Endothelial cell of umbilical vein (primary cell): ENCODE data around the gene XXYLT1. TPM values are rescaled to one million over a fixed set of nuclear protein-coding genes. Genes with fewer than 3 reads are reported as not detected.

ENCODE experiments used
- BruUV-seq: library from RNA; stranded (reverse); fragments of 400-500 nt; replicated peaks from 2 replicates; lab custom pipeline; 2021; lab: Mats Ljungman, UMichigan
- CTCF ChIA-PET: fragments of 300-600, 350-600 bp; sonication (Branson Sonifier 250); formaldehyde crosslinking; loops from one replicate; lab custom pipeline; 2021; ENCODE audit warnings: antibody characterized with exemption, inconsistent platforms; lab: Charles Lee
- POLR2A ChIA-PET: fragments of 300-600, 350-600 bp; sonication (Branson Sonifier 250); formaldehyde crosslinking; loops from one replicate; lab custom pipeline; 2021; ENCODE audit warnings: antibody characterized with exemption, inconsistent platforms; lab: Charles Lee
- DNase-seq: peaks from one replicate; pipeline ENCODE4 v3.0.0-alpha.2; 2011; ENCODE audit warnings: low read depth, low spot score
- FAIRE-seq: peaks from 2 replicates; lab custom pipeline; 2011; peaks lifted over from hg19 to GRCh38; lab: Jason Lieb, UNC
- H2AFZ ChIP-seq: 2 replicates; pipeline ENCODE4 v1.6.0; 2012; ENCODE audit warnings: low read depth, low read length, control low read depth, inconsistent platforms
- H3K27ac ChIP-seq: 2 replicates; pipeline ENCODE4 v1.5.1; 2011; ENCODE audit warnings: low read depth, mild to moderate bottlenecking, control low read depth, low read length, moderate library complexity; ENCODE audit not compliant: insufficient read depth
- H3K27me3 ChIP-seq, 2 experiments: 2 replicates each; pipeline versions ENCODE4 v1.6.0 to v1.6.1; 2011; ENCODE audit warnings: low read length in 2 of 2, mixed read lengths in 1 of 2; ENCODE audit not compliant: control insufficient read depth in 2 of 2, insufficient read depth in 2 of 2
- H3K36me3 ChIP-seq, 2 experiments: 2 replicates in 1 of 2; 3 replicates in 1 of 2; pipeline ENCODE4 v1.5.1; 2011; ENCODE audit warnings: low read length in 2 of 2, mild to moderate bottlenecking in 1 of 2, moderate library complexity in 1 of 2; ENCODE audit not compliant: control insufficient read depth in 2 of 2, insufficient read depth in 2 of 2; ENCODE audit errors: extremely low read depth in 1 of 2
- H3K4me1 ChIP-seq: 3 replicates; pipeline ENCODE4 v1.5.1; 2011; ENCODE audit warnings: mild to moderate bottlenecking, low read length; ENCODE audit not compliant: control insufficient read depth, insufficient read depth; ENCODE audit errors: extremely low read depth
- H3K4me2 ChIP-seq: 2 replicates; pipeline ENCODE4 v1.6.1; 2011; ENCODE audit warnings: low read length, control low read depth, mixed read lengths; ENCODE audit not compliant: insufficient read depth
- H3K4me3 ChIP-seq, 3 experiments: fragments of 200-600 bp in 1 of 3; sonication (generic), shearing (Covaris generic) in 1 of 3; replicated peaks in 1 of 3; 2 replicates each; pipeline ENCODE4 v1.5.1; 2011 to 2016; ENCODE audit warnings: control low read depth in 3 of 3, low read length in 3 of 3, mild to moderate bottlenecking in 2 of 3, inconsistent platforms in 1 of 3, low read depth in 1 of 3, moderate library complexity in 1 of 3; ENCODE audit not compliant: insufficient read depth in 1 of 3
- H3K79me2 ChIP-seq: 2 replicates; pipeline ENCODE4 v1.6.0; 2012; ENCODE audit warnings: low read length, inconsistent platforms; ENCODE audit not compliant: control insufficient read depth, insufficient read depth
- H3K9ac ChIP-seq: replicated peaks from 2 replicates; pipeline ENCODE3; 2011; ENCODE audit warnings: low read length, control low read depth; ENCODE audit not compliant: insufficient read depth; ENCODE audit errors: extremely low read depth
- H3K9me1 ChIP-seq: replicated peaks from 3 replicates; pipeline ENCODE4 v1.6.0; 2011; ENCODE audit warnings: mild to moderate bottlenecking, low read length; ENCODE audit not compliant: control insufficient read depth, insufficient read depth; ENCODE audit errors: extremely low read depth
- H3K9me3 ChIP-seq: replicated peaks from 2 replicates; pipeline ENCODE4 v1.5.1; 2012; ENCODE audit warnings: low read length, inconsistent platforms; ENCODE audit not compliant: control insufficient read depth, insufficient read depth
- H4K20me1 ChIP-seq: replicated peaks from 2 replicates; pipeline ENCODE3; 2011; ENCODE audit warnings: mild to moderate bottlenecking, low read length; ENCODE audit not compliant: control insufficient read depth, insufficient read depth; ENCODE audit errors: extremely low read depth
- EZH2 ChIP-seq: IDR thresholded peaks from 2 replicates; pipeline ENCODE4 v1.6.1; 2012; ENCODE audit warnings: borderline replicate concordance, low read depth, mild to moderate bottlenecking, moderate library complexity, low read length, inconsistent platforms; ENCODE audit not compliant: severe bottlenecking
- FOS ChIP-seq: IDR thresholded peaks from 2 replicates; pipeline ENCODE4 v1.6.1; 2011; ENCODE audit warnings: mild to moderate bottlenecking, low read length, moderate library complexity, borderline replicate concordance; ENCODE audit not compliant: insufficient read depth
- JUN ChIP-seq: IDR thresholded peaks from 2 replicates; pipeline ENCODE4 v1.6.1; 2011; ENCODE audit warnings: borderline replicate concordance, low read depth; ENCODE audit not compliant: insufficient read length, insufficient read depth
- MYC ChIP-seq: IDR thresholded peaks from one replicate; pipeline ENCODE4 v1.6.1; 2011; ENCODE audit warnings: mild to moderate bottlenecking, low read depth, low read length
- POLR2A ChIP-seq: IDR thresholded peaks from 2 replicates; pipeline ENCODE4 v1.6.1; 2012; ENCODE audit warnings: low read depth, mild to moderate bottlenecking, control low read depth, low read length
- POLR2AphosphoS5 ChIP-seq: IDR thresholded peaks from 2 replicates; pipeline ENCODE4 v1.6.1; 2012; ENCODE audit warnings: low read depth, mild to moderate bottlenecking, control low read depth, low read length, moderate library complexity; ENCODE audit not compliant: insufficient read depth
- dilution Hi-C: fragments of 300-500 bp; cut with MboI; formaldehyde crosslinking; loops from one replicate; pipeline ENCODE4 v1.15.0; 2019; ENCODE audit warnings: low sequenced_read_pairs; ENCODE audit not compliant: extremely low pct_ligation_motif_present
- intact Hi-C: fragments of 100-400 bp; cut with micrococcal nuclease; formaldehyde crosslinking; loops from one replicate; pipeline ENCODE4 v1.10.0; 2022
- polyA plus RNA-seq, 4 experiments: library from polyadenylated mRNA; depleted of rRNA in 3 of 4; stranded (reverse) in 3 of 4; unstranded in 1 of 4; fragments of >200 nt; gene quantifications; 2 replicates each; pipeline versions ENCODE4 v1.2.1 to v1.2.3, GENCODE V29; 2011 to 2012; ENCODE audit warnings: missing spikeins in 1 of 4
- total RNA-seq: library from RNA; stranded (reverse); gene quantifications from 2 replicates; pipeline ENCODE4 v1.2.3, GENCODE V29; 2021
- TF ChIP-seq, protein P1 (sequence below): IDR thresholded peaks from 2 replicates; pipeline ENCODE4 v1.6.1; 2011; ENCODE audit not compliant: insufficient read depth, insufficient read length
- TF ChIP-seq, protein P2 (sequence below), 2 donors: IDR thresholded peaks; 1 replicate in 1 of 2; 2 replicates in 1 of 2; pipeline ENCODE4 v1.5.1; 2011; ENCODE audit warnings: low read length in 2 of 2, mild to moderate bottlenecking in 2 of 2, moderate library complexity in 2 of 2, control low read depth in 1 of 2, inconsistent platforms in 1 of 2, low read depth in 1 of 2; ENCODE audit not compliant: insufficient read depth in 1 of 2; ENCODE audit errors: extremely low read depth in 1 of 2

Gene XXYLT1
- total and polyA plus RNA-seq, 2 donors (not counting 3 experiments of a cell fraction or from before 2014, with no cell fraction given) = 54.4 to 78.1 TPM

DNA sequence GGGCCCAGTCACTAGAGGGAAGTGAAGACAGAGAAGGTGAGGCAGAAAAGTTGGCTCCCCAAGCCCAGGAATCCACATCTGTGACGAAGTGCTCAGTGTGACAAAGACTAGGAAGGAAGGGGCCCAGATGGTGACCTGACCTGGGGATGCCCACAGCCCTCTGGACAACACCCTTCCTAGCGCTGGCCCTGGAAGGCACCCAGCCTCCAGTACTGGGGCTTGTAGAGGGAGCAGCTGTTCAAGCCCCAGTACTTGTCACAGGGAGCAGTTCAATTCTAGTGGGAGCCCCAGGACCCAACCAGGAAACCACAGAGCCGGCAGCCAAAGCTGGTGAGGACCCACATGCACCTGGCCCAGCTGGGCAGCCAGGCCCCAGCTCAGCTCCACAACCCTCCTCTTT lies 190.8 kb downstream of the XXYLT1 start:
- H3K36me3 ChIP-seq = no peaks in the 10 kb centered on the region
- no peaks in the 10 kb centered on the region for H3K79me2 ChIP-seq
- no peak overlapping the region for H3K9ac ChIP-seq
- intact Hi-C loops = no loop called here
- DNase-seq = peak; percentile 37
- ChIA-PET CTCF (interaction anchor here (0.6 to 1.0 kb wide), 3 partner anchors 10 to 65 kb away, joined by 3 read pairs; no protein-coding TSS in a partner anchor), POLR2A (no interaction called here)
- TF ChIP-seq POLR2A (no peak), FOS (no peak), EZH2 (no peak), POLR2AphosphoS5 (no peak), MYC (no peak), JUN (no peak)
- TF ChIP-seq, protein P1, sequence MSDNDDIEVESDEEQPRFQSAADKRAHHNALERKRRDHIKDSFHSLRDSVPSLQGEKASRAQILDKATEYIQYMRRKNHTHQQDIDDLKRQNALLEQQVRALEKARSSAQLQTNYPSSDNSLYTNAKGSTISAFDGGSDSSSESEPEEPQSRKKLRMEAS = no peak
- TF ChIP-seq, protein P2, sequence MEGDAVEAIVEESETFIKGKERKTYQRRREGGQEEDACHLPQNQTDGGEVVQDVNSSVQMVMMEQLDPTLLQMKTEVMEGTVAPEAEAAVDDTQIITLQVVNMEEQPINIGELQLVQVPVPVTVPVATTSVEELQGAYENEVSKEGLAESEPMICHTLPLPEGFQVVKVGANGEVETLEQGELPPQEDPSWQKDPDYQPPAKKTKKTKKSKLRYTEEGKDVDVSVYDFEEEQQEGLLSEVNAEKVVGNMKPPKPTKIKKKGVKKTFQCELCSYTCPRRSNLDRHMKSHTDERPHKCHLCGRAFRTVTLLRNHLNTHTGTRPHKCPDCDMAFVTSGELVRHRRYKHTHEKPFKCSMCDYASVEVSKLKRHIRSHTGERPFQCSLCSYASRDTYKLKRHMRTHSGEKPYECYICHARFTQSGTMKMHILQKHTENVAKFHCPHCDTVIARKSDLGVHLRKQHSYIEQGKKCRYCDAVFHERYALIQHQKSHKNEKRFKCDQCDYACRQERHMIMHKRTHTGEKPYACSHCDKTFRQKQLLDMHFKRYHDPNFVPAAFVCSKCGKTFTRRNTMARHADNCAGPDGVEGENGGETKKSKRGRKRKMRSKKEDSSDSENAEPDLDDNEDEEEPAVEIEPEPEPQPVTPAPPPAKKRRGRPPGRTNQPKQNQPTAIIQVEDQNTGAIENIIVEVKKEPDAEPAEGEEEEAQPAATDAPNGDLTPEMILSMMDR (IDR thresholded peaks at IDR 0.05; ENCODE audit: extremely low read depth in 1 of 2, insufficient read depth in 1 of 2, low read depth in 1 of 2, low read length in 2 of 2) = no peak
- no peaks in the 10 kb centered on the region for H4K20me1 ChIP-seq
- FAIRE-seq = no peak
- H2AFZ ChIP-seq = no peak overlapping the region
- no peaks in the 10 kb centered on the region for H3K27me3 ChIP-seq
- H3K9me1 ChIP-seq = no peaks in the 10 kb centered on the region
- peaks cover 24% of the 10 kb centered on the region for H3K4me1 ChIP-seq
- H3K27ac ChIP-seq = peak overlapping the region; percentile 25
- dilution Hi-C loops = no loop called here
- BruUV-seq = no TSS peak
- H3K9me3 ChIP-seq = no peaks in the 10 kb centered on the region
- no peak overlapping the region for H3K4me3 ChIP-seq
- H3K4me2 ChIP-seq = no peak overlapping the region
